Mammary epithelial cell (primary cell): ENCODE results near the gene SCN1A.

Experiments used
- EZH2 ChIP-seq: IDR thresholded peaks from 2 replicates; pipeline ENCODE4 v1.6.1; 2012; ENCODE audit warnings: low read length, inconsistent platforms, borderline replicate concordance
- TF ChIP-seq, protein P1 (sequence below), 2 donors: IDR thresholded peaks in 1 of 2; conservative IDR thresholded peaks in 1 of 2; 2 replicates each; pipeline ENCODE4 v1.5.1; 2011 to 2012; ENCODE audit warnings: inconsistent platforms in 2 of 2, low read length in 2 of 2, mild to moderate bottlenecking in 2 of 2, control low read depth in 1 of 2, low read depth in 1 of 2; ENCODE audit not compliant: insufficient read depth in 1 of 2; ENCODE audit errors: extremely low read depth in 1 of 2

DNA sequence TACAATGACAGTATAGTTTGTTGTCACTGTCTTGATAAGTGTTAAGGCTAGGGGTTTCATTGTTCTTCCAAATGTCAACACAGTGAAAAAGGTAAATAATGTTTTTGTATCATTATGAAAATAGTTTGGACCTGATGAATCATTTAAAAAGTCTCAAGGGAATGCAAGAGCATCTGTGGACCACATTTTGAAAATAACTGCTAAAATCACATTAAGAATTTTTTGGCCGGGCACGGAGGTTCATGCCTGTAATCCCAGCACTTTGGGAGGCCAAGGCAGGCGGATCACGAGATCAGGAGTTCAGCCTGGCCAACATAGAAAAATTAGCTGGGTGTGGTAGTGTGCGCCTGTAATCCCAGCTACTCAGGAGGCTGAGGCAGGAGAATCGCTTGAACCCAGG lies 10.3 kb downstream of the SCN1A start:
- TF ChIP-seq, protein P1, sequence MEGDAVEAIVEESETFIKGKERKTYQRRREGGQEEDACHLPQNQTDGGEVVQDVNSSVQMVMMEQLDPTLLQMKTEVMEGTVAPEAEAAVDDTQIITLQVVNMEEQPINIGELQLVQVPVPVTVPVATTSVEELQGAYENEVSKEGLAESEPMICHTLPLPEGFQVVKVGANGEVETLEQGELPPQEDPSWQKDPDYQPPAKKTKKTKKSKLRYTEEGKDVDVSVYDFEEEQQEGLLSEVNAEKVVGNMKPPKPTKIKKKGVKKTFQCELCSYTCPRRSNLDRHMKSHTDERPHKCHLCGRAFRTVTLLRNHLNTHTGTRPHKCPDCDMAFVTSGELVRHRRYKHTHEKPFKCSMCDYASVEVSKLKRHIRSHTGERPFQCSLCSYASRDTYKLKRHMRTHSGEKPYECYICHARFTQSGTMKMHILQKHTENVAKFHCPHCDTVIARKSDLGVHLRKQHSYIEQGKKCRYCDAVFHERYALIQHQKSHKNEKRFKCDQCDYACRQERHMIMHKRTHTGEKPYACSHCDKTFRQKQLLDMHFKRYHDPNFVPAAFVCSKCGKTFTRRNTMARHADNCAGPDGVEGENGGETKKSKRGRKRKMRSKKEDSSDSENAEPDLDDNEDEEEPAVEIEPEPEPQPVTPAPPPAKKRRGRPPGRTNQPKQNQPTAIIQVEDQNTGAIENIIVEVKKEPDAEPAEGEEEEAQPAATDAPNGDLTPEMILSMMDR (conservative IDR thresholded peaks at IDR 0.05 in 1 of 2, IDR thresholded peaks at IDR 0.05 in 1 of 2; ENCODE audit: extremely low read depth in 1 of 2, insufficient read depth in 1 of 2, low read depth in 1 of 2, low read length in 2 of 2), result no peak
- TF ChIP-seq EZH2, result no peak
